AG10803 (cell line): ENCODE data around the gene FHIT.

ENCODE experiments used
- DNase-seq: peaks from one replicate; pipeline ENCODE4 v3.0.0; 2010; ENCODE audit warnings: low read depth
- H3K4me3 ChIP-seq: 2 replicates; pipeline ENCODE4 v1.5.1; 2011; ENCODE audit warnings: mild to moderate bottlenecking, low read length, control low read depth
- TF ChIP-seq, protein P1 (sequence below): conservative IDR thresholded peaks from 2 replicates; pipeline ENCODE4 v1.5.1; 2011; ENCODE audit warnings: mild to moderate bottlenecking, low read length, control low read depth, inconsistent platforms

FHIT gene

DNA sequence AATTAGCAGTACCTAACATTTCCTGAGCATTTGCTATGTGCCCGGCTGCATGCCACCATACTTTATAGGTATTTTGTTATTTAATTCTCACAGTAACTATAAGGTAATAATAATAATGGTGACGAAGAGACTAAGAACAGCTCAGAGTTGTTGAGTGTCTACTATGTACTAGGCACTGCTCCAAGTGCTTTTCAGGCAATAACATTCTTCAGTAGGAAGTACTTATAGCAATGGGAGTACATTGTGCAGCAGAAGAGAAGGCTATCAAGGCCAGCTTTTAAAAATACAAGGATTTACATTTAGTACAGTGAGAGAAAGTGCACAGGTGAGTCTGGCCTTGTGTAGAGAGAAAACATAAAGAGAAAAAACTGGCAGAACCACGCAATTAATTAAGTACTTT, 647.4 kb downstream of the FHIT start:
- no peak overlapping the region for H3K4me3 ChIP-seq
- DNase-seq: no peak
- TF ChIP-seq, protein P1, sequence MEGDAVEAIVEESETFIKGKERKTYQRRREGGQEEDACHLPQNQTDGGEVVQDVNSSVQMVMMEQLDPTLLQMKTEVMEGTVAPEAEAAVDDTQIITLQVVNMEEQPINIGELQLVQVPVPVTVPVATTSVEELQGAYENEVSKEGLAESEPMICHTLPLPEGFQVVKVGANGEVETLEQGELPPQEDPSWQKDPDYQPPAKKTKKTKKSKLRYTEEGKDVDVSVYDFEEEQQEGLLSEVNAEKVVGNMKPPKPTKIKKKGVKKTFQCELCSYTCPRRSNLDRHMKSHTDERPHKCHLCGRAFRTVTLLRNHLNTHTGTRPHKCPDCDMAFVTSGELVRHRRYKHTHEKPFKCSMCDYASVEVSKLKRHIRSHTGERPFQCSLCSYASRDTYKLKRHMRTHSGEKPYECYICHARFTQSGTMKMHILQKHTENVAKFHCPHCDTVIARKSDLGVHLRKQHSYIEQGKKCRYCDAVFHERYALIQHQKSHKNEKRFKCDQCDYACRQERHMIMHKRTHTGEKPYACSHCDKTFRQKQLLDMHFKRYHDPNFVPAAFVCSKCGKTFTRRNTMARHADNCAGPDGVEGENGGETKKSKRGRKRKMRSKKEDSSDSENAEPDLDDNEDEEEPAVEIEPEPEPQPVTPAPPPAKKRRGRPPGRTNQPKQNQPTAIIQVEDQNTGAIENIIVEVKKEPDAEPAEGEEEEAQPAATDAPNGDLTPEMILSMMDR: no peak

DNA sequence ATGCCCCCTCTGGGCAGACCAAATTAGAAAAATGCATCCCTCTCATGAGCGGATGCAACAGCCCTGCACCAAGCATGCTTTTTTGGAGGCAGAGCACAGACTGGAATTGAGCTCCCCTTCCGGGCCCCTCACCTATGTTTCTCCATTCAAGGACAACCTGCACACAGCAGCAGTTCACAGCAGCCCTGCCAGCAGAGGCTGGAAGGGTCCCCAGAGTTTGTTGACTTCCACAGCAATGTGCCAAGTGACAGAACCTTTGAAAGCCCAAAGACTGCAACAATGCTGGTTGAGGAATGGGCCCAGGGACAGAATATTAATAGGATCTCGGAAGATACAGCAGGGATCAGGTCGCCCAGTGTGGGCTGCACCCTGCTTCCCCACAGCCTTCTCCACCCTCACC, 650.4 kb downstream of the FHIT start:
- TF ChIP-seq, protein P1: no peak
- H3K4me3 ChIP-seq: no peak overlapping the region
- no peak for DNase-seq

DNA sequence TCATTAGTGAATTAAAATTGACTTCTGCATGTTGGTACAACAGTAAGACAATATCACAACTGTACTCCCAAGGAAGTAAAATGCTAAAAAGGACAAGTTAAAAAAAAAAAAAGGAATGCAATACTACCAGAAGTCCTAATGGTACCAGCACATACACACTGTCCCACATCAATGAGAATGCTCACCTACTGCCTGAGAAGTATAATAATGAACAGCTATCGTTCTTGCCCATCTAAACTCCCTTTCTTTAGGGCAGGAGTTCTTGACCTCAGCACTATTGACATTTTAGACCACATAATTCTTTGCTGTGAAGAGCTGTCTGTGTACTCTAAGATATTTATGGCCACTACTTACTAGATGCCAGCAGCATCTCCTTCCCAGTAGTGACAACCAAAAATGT, 651.7 kb downstream of the FHIT start:
- TF ChIP-seq, protein P1: no peak
- H3K4me3 ChIP-seq: no peak overlapping the region
- no peak for DNase-seq

DNA sequence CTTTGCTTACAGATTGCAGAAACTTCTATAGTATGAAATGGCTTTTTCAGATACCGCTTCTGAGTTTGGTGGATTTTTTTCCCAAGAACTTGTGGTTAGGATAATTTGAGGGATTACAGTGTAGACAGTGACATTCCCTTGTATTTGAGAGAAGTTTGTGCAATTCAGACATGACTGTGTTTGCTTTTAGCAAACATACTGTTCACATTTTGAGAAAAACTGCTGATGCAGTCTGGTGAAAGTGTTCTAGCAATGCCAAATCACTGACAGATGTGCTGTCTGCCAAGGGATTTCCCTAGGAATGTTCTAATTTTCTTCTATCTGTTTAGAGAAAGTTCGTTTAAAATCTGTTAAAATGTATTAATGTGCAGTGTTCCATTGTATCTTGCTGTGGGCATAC, 652.6 kb downstream of the FHIT start:
- TF ChIP-seq, protein P1: no peak

DNA sequence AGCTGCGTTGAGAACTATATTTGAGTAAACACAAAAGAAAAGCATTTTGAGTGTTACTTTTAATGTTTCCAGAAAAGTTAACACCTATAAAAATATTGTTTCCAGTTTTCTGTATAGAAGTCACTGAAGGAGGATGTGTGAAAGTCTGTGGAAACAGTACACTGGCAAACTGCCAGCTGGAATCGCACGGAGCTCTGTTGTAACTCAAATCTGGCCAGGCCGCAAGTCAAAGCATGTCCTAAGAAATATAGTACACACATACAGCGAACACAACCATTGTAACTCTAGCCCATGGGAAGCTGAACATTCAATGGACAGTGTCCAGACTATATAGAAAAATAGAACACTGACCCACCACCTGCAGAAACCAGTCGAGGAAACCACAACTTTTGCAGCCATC, 657.2 kb downstream of the FHIT start:
- H3K4me3 ChIP-seq: no peak overlapping the region
- TF ChIP-seq, protein P1: no peak
- peak; percentile 75 for DNase-seq

More for the DNA sequence above, 652.6 kb downstream of the FHIT start:
- peak; percentile 70 for DNase-seq
- no peak overlapping the region for H3K4me3 ChIP-seq

DNA sequence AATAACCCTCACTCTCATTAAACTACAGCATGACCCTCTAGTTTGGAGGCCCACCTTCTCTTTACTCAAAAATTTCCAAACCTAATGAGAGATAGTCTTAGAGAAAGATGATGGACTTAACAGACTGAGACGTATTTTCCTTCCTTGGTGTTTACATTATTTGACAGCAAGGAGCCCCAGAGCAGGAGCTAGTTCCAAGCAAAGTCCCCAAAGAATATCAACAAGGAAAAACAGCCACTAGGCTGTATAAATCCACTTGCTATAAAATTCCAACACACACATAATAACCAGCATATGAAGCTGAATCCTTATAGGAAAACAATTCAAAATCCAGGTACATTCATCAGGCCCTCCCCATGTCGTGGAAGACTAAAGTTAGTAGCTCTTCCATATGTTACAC, 660.0 kb downstream of the FHIT start:
- DNase-seq: no peak
- no peak overlapping the region for H3K4me3 ChIP-seq
- TF ChIP-seq, protein P1: no peak

DNA sequence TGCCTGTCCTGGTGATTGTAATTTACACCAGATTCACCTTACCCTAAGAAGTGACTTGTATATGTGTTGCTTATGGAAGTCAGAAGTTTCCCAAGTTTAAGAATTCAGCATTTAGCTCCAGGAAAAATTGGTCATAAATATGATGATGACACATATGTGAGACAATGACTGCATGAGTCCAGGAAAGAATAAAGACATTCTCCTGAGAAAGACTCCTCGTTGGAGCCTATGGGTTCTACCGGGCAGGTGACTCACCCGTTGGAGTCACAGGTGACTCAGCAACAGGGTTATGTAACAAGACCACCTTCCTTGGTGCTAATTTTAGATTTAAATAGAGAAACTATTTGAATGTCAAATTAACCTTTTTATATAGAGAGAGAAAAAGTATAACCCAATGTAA, 662.4 kb downstream of the FHIT start:
- H3K4me3 ChIP-seq: no peak overlapping the region
- DNase-seq: peak; percentile 39
- TF ChIP-seq, protein P1: no peak
